PFSK-1 (cell line): ENCODE data around the gene GDF2.

Experiments used
- FOXP2 ChIP-seq: optimal IDR thresholded peaks from 2 replicates; pipeline ENCODE3; 2011; ENCODE audit warnings: borderline replicate concordance, control low read depth, inconsistent platforms; ENCODE audit not compliant: insufficient read depth; ENCODE audit errors: extremely low read length, extremely low read depth
- POLR2AphosphoS5 ChIP-seq: IDR thresholded peaks from 2 replicates; pipeline ENCODE4 v1.6.1; 2012; ENCODE audit warnings: low read depth, mild to moderate bottlenecking, control low read depth, low read length, moderate library complexity
- SIN3A ChIP-seq: IDR thresholded peaks from 2 replicates; pipeline ENCODE4 v1.6.1; 2012; ENCODE audit warnings: mild to moderate bottlenecking, low read length, moderate library complexity, borderline replicate concordance; ENCODE audit not compliant: insufficient read depth
- TAF1 ChIP-seq: IDR thresholded peaks from 2 replicates; pipeline ENCODE4 v1.6.1; 2012; ENCODE audit warnings: low read length, control low read depth, borderline replicate concordance; ENCODE audit not compliant: insufficient read depth
- TF ChIP-seq, protein P1 (sequence below), 2 experiments: IDR thresholded peaks; 2 replicates each; pipeline versions ENCODE4 v1.6.1 to v1.8.0; 2011 to 2012; ENCODE audit warnings: low read depth in 2 of 2, low read length in 2 of 2, control low read depth in 1 of 2, inconsistent platforms in 1 of 2, mild to moderate bottlenecking in 1 of 2, moderate library complexity in 1 of 2; ENCODE audit not compliant: insufficient read depth in 1 of 2

GRCh38 chr10:47347303-47347675 lies 25.0 kb downstream of the GDF2 start:
- TF ChIP-seq SIN3A (no peak), POLR2AphosphoS5 (no peak), TAF1 (no peak), FOXP2 (no peak)
- TF ChIP-seq, protein P1, sequence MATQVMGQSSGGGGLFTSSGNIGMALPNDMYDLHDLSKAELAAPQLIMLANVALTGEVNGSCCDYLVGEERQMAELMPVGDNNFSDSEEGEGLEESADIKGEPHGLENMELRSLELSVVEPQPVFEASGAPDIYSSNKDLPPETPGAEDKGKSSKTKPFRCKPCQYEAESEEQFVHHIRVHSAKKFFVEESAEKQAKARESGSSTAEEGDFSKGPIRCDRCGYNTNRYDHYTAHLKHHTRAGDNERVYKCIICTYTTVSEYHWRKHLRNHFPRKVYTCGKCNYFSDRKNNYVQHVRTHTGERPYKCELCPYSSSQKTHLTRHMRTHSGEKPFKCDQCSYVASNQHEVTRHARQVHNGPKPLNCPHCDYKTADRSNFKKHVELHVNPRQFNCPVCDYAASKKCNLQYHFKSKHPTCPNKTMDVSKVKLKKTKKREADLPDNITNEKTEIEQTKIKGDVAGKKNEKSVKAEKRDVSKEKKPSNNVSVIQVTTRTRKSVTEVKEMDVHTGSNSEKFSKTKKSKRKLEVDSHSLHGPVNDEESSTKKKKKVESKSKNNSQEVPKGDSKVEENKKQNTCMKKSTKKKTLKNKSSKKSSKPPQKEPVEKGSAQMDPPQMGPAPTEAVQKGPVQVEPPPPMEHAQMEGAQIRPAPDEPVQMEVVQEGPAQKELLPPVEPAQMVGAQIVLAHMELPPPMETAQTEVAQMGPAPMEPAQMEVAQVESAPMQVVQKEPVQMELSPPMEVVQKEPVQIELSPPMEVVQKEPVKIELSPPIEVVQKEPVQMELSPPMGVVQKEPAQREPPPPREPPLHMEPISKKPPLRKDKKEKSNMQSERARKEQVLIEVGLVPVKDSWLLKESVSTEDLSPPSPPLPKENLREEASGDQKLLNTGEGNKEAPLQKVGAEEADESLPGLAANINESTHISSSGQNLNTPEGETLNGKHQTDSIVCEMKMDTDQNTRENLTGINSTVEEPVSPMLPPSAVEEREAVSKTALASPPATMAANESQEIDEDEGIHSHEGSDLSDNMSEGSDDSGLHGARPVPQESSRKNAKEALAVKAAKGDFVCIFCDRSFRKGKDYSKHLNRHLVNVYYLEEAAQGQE (IDR thresholded peaks at IDR 0.05; ENCODE audit: insufficient read depth in 1 of 2, low read depth in 2 of 2, low read length in 2 of 2), result no peak
